SU-DHL-6 (cell line): Measurements from ENCODE around the gene GLI2.

ENCODE experiments used
- EZH2phosphoT487 ChIP-seq: fragments of 200-600 bp; sonication (generic), shearing (Covaris generic); conservative IDR thresholded peaks from 2 replicates; pipeline ENCODE4 v1.6.1; 2018; ENCODE audit warnings: mild to moderate bottlenecking, antibody characterized with exemption, low read length, moderate library complexity, mixed read lengths
- TF ChIP-seq, protein P1 (sequence below): fragments of 200-600 bp; sonication (generic); IDR thresholded peaks from one replicate; pipeline ENCODE4 v1.5.1; 2017; ENCODE audit warnings: antibody characterized with exemption, mild to moderate bottlenecking, low read length, moderate library complexity; ENCODE audit not compliant: insufficient read depth, poor library complexity, severe bottlenecking

DNA sequence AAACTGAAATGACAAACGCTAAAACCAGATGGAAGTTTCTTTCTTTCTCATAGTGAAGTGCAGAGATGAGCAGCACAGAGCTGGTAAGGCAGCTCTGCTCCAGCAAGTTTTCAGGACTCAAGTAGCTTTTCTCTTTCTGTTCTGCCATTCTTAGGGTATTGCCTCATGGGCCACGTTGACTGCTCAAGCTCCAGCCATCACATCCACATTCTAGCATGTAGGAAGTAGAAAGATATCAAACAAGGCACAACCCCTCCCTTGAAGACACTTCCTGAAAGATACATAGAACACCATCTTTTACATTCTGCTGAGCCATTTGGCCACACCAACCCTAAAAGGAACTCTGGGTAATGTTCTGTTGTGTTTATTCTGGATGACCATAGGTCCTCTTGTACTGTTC, 48.5 kb upstream of the GLI2 start:
- TF ChIP-seq, protein P1, sequence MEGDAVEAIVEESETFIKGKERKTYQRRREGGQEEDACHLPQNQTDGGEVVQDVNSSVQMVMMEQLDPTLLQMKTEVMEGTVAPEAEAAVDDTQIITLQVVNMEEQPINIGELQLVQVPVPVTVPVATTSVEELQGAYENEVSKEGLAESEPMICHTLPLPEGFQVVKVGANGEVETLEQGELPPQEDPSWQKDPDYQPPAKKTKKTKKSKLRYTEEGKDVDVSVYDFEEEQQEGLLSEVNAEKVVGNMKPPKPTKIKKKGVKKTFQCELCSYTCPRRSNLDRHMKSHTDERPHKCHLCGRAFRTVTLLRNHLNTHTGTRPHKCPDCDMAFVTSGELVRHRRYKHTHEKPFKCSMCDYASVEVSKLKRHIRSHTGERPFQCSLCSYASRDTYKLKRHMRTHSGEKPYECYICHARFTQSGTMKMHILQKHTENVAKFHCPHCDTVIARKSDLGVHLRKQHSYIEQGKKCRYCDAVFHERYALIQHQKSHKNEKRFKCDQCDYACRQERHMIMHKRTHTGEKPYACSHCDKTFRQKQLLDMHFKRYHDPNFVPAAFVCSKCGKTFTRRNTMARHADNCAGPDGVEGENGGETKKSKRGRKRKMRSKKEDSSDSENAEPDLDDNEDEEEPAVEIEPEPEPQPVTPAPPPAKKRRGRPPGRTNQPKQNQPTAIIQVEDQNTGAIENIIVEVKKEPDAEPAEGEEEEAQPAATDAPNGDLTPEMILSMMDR, result no peak
- TF ChIP-seq EZH2phosphoT487, result no peak
